Upper lobe of left lung (tissue), 4 donors: ENCODE measurements around the gene BGLAP.

Experiments
- EP300 ChIP-seq, 4 donors: sonication (generic); formaldehyde crosslinking; IDR thresholded peaks; one replicate each; pipeline ENCODE4 v1.5.1; 2017; ENCODE audit warnings: antibody characterized with exemption in 4 of 4, control low read depth in 2 of 4
- POLR2A ChIP-seq, 4 donors: fragments of 450-650 bp; IDR thresholded peaks; one replicate each; pipeline ENCODE4 v1.5.1; 2016 to 2017; ENCODE audit warnings: antibody characterized with exemption in 4 of 4, mild to moderate bottlenecking in 2 of 4
- POLR2AphosphoS5 ChIP-seq, 2 donors: sonication (generic); formaldehyde crosslinking; IDR thresholded peaks; one replicate each; pipeline ENCODE4 v1.5.1; 2017; ENCODE audit warnings: antibody characterized with exemption in 2 of 2
- TF ChIP-seq, protein P1 (sequence below), 6 experiments: fragments of 450-650 bp in 4 of 6; fragments of 200-600 bp in 2 of 6; sonication (generic) in 2 of 6; IDR thresholded peaks; one replicate each; pipeline ENCODE4 v1.5.1; 2016 to 2019; ENCODE audit warnings: antibody characterized with exemption in 6 of 6

DNA sequence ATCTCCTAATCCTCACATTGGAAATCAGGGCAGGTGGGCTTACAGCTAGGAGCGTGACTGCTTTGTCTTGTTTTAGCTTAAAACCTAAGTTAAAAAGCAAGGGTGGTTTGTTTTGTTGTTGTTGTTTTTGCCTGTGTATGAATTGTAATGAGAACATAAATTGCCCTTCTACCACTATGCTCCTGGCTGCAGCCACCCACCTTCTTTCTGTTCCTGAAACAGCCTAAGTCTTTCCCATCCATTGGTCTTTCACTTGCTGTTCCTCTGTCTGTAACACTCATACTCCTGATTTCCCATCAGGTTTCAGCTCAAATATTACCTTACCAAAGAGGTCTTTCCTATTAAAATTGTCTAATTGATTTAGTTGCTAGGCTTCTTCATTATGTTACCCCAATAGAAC is 41.5 kb downstream of the BGLAP start:
- TF ChIP-seq, protein P1, sequence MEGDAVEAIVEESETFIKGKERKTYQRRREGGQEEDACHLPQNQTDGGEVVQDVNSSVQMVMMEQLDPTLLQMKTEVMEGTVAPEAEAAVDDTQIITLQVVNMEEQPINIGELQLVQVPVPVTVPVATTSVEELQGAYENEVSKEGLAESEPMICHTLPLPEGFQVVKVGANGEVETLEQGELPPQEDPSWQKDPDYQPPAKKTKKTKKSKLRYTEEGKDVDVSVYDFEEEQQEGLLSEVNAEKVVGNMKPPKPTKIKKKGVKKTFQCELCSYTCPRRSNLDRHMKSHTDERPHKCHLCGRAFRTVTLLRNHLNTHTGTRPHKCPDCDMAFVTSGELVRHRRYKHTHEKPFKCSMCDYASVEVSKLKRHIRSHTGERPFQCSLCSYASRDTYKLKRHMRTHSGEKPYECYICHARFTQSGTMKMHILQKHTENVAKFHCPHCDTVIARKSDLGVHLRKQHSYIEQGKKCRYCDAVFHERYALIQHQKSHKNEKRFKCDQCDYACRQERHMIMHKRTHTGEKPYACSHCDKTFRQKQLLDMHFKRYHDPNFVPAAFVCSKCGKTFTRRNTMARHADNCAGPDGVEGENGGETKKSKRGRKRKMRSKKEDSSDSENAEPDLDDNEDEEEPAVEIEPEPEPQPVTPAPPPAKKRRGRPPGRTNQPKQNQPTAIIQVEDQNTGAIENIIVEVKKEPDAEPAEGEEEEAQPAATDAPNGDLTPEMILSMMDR (IDR thresholded peaks at IDR 0.05), result no peak
- no peak for TF ChIP-seq POLR2AphosphoS5 (IDR thresholded peaks at IDR 0.05)
- no peak for TF ChIP-seq POLR2A (IDR thresholded peaks at IDR 0.05)
- no peak for TF ChIP-seq EP300 (IDR thresholded peaks at IDR 0.05)
